NB4 (cell line): Measurements from ENCODE around the gene SLC25A47.

Source experiments
- POLR2A ChIP-seq: IDR thresholded peaks from 2 replicates; pipeline ENCODE4 v1.6.1; 2011; ENCODE audit warnings: mild to moderate bottlenecking; ENCODE audit not compliant: insufficient read length; ENCODE audit errors: extremely low read depth
- TF ChIP-seq, protein P1 (sequence below): IDR thresholded peaks from one replicate; pipeline ENCODE4 v1.5.1; 2012; ENCODE audit warnings: low read depth, low read length

DNA sequence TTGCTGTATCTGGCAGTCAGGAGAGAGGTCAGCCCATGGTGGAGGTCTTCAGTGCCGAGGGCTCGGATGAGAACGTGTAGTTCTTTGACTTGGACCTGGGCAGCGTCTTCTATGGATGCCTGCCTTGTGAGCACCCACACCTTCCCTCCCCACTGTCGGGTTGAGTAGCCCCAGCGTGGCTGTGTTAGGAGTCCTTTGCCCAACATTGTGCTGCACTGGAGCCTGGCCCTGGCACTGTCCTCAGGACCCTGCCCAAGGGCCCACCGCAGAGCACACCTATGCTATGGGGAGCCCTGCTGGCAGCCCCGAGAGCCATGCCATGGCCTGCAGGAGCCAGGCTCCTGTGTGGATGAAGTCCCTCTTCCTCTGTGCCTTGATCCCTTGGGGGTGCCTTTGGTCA lies 43.6 kb upstream of the SLC25A47 start:
- TF ChIP-seq, protein P1, sequence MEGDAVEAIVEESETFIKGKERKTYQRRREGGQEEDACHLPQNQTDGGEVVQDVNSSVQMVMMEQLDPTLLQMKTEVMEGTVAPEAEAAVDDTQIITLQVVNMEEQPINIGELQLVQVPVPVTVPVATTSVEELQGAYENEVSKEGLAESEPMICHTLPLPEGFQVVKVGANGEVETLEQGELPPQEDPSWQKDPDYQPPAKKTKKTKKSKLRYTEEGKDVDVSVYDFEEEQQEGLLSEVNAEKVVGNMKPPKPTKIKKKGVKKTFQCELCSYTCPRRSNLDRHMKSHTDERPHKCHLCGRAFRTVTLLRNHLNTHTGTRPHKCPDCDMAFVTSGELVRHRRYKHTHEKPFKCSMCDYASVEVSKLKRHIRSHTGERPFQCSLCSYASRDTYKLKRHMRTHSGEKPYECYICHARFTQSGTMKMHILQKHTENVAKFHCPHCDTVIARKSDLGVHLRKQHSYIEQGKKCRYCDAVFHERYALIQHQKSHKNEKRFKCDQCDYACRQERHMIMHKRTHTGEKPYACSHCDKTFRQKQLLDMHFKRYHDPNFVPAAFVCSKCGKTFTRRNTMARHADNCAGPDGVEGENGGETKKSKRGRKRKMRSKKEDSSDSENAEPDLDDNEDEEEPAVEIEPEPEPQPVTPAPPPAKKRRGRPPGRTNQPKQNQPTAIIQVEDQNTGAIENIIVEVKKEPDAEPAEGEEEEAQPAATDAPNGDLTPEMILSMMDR = no peak
- TF ChIP-seq POLR2A = no peak
